ENCODE measurements around the gene MAPK11.
A peak's percentile ranks its signal among the peaks of the same experiment; 100 is the strongest.

MAPK11 gene

GRCh38 chr22:50311606-50312351 lies 41.6 kb upstream of the MAPK11 start:
- H3K36me3 Mint-ChIP-seq = no peaks in the 10 kb centered on the region
- H3K27me3 Mint-ChIP-seq = no peaks in the 10 kb centered on the region
- peak overlapping the region; percentile 59 for H3K27ac Mint-ChIP-seq
- peaks cover 37% of the 10 kb centered on the region for H3K4me1 Mint-ChIP-seq
- H3K4me3 Mint-ChIP-seq = no peak overlapping the region
- no peaks in the 10 kb centered on the region for H3K9me3 Mint-ChIP-seq
- ATAC-seq = no peak

- no peak for ATAC-seq
- Mint-ChIP-seq H3K27me3 (peaks cover 5% of the 10 kb centered on the region), H3K27ac (no peak overlapping the region), H3K9me3 (no peaks in the 10 kb centered on the region), H3K4me1 (peaks cover 42% of the 10 kb centered on the region), H3K36me3 (no peaks in the 10 kb centered on the region), H3K4me3 (no peak overlapping the region)
Observed at GRCh38 chr22:50310949-50311444, 40.8 kb upstream of the MAPK11 start.

- Mint-ChIP-seq H3K36me3 (no peaks in the 10 kb centered on the region), H3K4me1 (peaks cover 44% of the 10 kb centered on the region), H3K27ac (no peak overlapping the region), H3K9me3 (no peaks in the 10 kb centered on the region), H3K27me3 (peaks cover 8% of the 10 kb centered on the region), H3K4me3 (no peak overlapping the region)
- no peak for ATAC-seq
Observed at GRCh38 chr22:50310031-50310722, 40.0 kb upstream of the MAPK11 start.

GRCh38 chr22:50309601-50309991 lies 39.4 kb upstream of the MAPK11 start:
- peaks cover 46% of the 10 kb centered on the region for H3K4me1 Mint-ChIP-seq
- no peak overlapping the region for H3K4me3 Mint-ChIP-seq
- ATAC-seq = no peak
- H3K9me3 Mint-ChIP-seq = no peaks in the 10 kb centered on the region
- peaks cover 8% of the 10 kb centered on the region for H3K27me3 Mint-ChIP-seq
- H3K36me3 Mint-ChIP-seq = no peaks in the 10 kb centered on the region
- peak overlapping the region; percentile 26 for H3K27ac Mint-ChIP-seq

- Mint-ChIP-seq H3K4me3 (peak overlapping the region; percentile 11), H3K9me3 (no peaks in the 10 kb centered on the region), H3K36me3 (no peaks in the 10 kb centered on the region), H3K4me1 (peaks cover 46% of the 10 kb centered on the region), H3K27me3 (peaks cover 8% of the 10 kb centered on the region), H3K27ac (peak overlapping the region; percentile 26)
- ATAC-seq = no peak
Observed at GRCh38 chr22:50308986-50309600, 38.9 kb upstream of the MAPK11 start.

GRCh38 chr22:50308597-50308935 lies 38.4 kb upstream of the MAPK11 start:
- no peak for ATAC-seq
- H3K4me1 Mint-ChIP-seq = peaks cover 46% of the 10 kb centered on the region
- no peaks in the 10 kb centered on the region for H3K9me3 Mint-ChIP-seq
- H3K36me3 Mint-ChIP-seq = no peaks in the 10 kb centered on the region
- peak overlapping the region; percentile 26 for H3K27ac Mint-ChIP-seq
- peak overlapping the region; percentile 11 for H3K4me3 Mint-ChIP-seq
- H3K27me3 Mint-ChIP-seq = peaks cover 8% of the 10 kb centered on the region

- ATAC-seq = no peak
- Mint-ChIP-seq H3K36me3 (no peaks in the 10 kb centered on the region), H3K27ac (no peak overlapping the region), H3K4me1 (peaks cover 46% of the 10 kb centered on the region), H3K27me3 (peaks cover 8% of the 10 kb centered on the region), H3K9me3 (no peaks in the 10 kb centered on the region), H3K4me3 (peak overlapping the region; percentile 64)
Observed at GRCh38 chr22:50307890-50308596, 37.9 kb upstream of the MAPK11 start.

- Mint-ChIP-seq H3K4me3 (peak within 1 kb of the TSS; percentile 84), H3K9me3 (no peaks in the 10 kb centered on the region), H3K36me3 (no peaks in the 10 kb centered on the region), H3K27me3 (peaks cover 8% of the 10 kb centered on the region), H3K4me1 (peaks cover 56% of the 10 kb centered on the region), H3K27ac (peak within 1 kb of the TSS; percentile 81)
- peak; percentile 53 for ATAC-seq
Observed at GRCh38 chr22:50306753-50307749, 36.9 kb upstream of the MAPK11 start, which contains the start of gene PLXNB2. TSS of gene PLXNB2 (minus strand) at chr22:50307646. CDS start at chr22:50290584, 17,062 bp downstream.

- Mint-ChIP-seq H3K27me3 (peaks cover 8% of the 10 kb centered on the region), H3K36me3 (no peaks in the 10 kb centered on the region), H3K27ac (peak overlapping the region; percentile 81), H3K4me1 (peaks cover 61% of the 10 kb centered on the region), H3K9me3 (no peaks in the 10 kb centered on the region), H3K4me3 (peak overlapping the region; percentile 84)
- peak; percentile 31 for ATAC-seq
Observed at GRCh38 chr22:50305923-50306566, 35.9 kb upstream of the MAPK11 start.

- H3K4me3 Mint-ChIP-seq = peak overlapping the region; percentile 84
- no peak for ATAC-seq
Observed at GRCh38 chr22:50305393-50305922, 35.3 kb upstream of the MAPK11 start.

GRCh38 chr22:50304528-50305392 lies 34.6 kb upstream of the MAPK11 start:
- Mint-ChIP-seq H3K27me3 (peaks cover 8% of the 10 kb centered on the region), H3K9me3 (no peaks in the 10 kb centered on the region), H3K4me3 (peak overlapping the region; percentile 46), H3K4me1 (peaks cover 66% of the 10 kb centered on the region), H3K36me3 (no peaks in the 10 kb centered on the region), H3K27ac (peak overlapping the region; percentile 74)
- no peak for ATAC-seq

More at GRCh38 chr22:50305393-50305922, 35.3 kb upstream of the MAPK11 start:
- Mint-ChIP-seq H3K36me3 (no peaks in the 10 kb centered on the region), H3K9me3 (no peaks in the 10 kb centered on the region), H3K27me3 (peaks cover 8% of the 10 kb centered on the region), H3K27ac (peak overlapping the region; percentile 81), H3K4me1 (peaks cover 66% of the 10 kb centered on the region)

GRCh38 chr22:50303848-50304527 lies 33.8 kb upstream of the MAPK11 start:
- ATAC-seq = peak; percentile 22
- peaks cover 12% of the 10 kb centered on the region for H3K27me3 Mint-ChIP-seq
- no peaks in the 10 kb centered on the region for H3K36me3 Mint-ChIP-seq
- peak overlapping the region; percentile 33 for H3K4me3 Mint-ChIP-seq
- peaks cover 69% of the 10 kb centered on the region for H3K4me1 Mint-ChIP-seq
- H3K27ac Mint-ChIP-seq = peak overlapping the region; percentile 74
- H3K9me3 Mint-ChIP-seq = no peaks in the 10 kb centered on the region
